NOMO-1 treated with DMSO at 0.1 percent for 48 hours (cell line): ENCODE measurements around the gene FOXL3.

ENCODE experiments used
- DNase-seq: peaks from one replicate; lab custom pipeline; 2025; ENCODE audit not compliant: unreplicated experiment; lab: John Stamatoyannopoulos, UW

Gene FOXL3

DNA sequence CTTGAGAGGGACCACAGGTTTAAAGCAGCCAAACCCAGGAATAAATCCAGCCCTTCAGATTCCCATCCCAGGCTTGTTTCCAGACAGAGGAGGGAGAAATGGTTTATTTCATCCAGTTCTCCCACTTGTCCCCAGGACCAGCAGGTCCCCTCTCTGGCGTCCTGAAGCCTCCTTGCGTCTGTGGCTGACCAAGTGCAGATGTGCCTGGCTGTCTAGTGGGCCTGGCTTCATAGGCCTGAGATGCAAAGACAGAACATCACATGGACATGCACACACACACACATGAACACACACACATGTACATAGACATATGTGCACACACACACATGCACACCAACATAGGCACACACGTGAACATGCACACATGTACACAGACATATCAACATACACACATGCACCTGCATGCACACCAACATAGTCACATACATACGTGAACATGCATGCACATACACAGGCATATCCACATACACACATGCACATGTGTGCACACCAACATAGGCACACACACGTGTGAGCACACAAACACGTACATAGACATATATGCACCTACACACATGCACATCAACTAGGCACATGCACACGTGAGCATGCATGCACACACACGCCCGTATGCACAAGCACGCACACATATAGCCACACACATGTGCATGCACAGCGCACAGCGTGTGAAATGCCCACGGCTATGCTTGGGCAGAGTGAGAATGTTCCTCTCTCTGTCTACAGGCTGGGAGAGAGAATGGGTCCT is 10.7 kb downstream of the FOXL3 start:
- DNase-seq, result no peak

DNA sequence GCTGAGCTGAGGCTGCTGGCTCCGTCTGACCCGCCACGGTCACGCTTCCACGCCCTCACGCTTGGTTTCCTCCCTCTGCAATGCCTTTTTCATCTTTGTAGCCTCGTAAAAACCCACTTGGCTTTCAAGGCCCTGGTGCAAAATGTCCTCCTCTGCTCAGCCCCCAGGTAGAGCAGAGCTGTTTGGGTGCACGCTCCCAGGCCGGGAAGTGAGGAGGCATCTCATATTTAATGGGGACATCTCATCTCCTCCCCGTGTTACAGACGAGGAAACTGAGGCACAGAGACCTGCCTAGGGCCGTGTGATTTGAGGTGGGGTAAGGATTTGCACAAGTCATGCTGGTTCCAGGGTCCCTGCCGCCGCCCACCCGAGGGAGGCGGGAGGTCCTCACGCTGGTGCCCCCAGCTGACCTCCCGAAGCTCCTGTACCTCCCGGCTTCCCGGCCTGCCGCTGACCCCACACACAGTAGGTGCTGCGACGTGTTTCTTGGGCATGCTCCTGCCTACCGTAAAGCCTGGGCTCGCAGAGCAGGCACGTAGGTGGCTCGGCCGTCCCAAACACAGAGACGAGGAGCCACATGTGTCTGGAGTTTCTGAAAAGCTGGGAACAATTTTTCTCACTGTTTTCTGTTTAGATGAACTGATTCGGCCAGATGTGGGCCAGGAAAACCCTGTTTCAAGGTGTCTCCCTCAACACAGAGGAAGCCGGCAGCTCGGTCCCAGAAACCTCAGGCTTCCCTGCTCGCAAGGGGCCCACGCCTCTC is 11.5 kb downstream of the FOXL3 start:
- DNase-seq, result no peak

DNA sequence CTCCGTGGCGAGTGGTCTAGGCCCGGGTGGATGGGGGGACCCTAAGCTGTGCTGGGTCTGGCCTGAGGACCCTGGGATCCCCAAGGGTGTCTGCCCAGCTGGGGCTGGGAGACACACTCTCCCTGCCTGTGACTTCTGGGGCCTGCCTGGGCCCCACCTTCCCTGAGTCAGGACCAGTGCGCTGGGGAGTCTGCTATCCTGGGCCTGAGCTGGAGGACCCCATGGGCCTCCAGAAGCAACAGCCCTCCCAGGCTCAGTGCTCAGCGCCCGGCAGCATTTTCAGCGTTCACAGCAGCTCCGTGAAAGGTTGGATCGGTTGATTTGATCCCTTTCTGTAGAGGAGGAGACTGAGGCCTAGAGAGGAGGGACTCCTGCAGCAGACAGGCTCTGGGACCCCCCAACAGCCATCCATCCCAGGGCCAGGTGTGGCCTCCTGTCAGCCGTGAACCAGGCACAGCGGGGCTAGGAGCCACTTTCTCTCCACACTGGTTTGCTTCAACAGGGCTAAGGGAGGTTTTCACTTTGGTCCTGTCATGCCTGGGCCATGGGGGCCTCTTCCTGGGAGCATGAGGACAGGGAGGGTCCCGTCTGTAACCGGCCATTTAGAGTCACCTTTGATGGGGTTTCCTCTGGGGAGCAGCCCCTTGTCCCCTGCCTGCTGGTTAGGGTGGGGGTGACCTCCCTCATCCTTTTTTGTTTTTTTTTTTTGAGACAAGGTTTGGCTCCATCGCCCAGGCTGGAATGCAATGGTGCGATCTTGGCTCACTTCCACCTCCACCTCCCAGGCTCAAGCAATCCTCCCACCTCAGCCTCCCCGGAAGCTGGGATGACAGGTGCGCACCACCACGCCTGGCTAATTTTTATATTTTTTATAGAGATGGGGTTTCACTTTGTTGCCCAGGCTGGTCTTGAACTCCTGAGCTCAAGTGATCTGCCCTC is 12.4 kb downstream of the FOXL3 start:
- DNase-seq, result no peak

DNA sequence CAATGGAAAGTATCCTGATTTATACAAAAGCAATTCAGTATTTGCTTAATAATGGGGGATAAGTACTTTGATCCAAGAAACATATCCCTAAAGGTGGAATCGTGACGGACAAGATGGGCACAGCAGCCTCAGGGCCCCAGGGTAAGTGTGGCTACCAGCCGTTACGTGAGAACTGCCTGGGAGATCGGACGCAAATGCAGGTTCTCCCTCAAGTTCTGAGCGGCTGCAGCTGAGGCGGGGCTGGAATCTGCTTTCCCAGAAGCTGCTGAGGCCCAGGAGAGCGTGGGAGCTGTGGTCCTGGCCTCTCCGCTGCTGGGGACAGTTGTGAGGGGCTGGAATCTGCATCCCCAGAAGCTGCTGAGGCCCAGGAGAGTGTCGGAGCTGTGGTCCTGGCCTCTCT is 13.5 kb downstream of the FOXL3 start:
- DNase-seq, result no peak

DNA sequence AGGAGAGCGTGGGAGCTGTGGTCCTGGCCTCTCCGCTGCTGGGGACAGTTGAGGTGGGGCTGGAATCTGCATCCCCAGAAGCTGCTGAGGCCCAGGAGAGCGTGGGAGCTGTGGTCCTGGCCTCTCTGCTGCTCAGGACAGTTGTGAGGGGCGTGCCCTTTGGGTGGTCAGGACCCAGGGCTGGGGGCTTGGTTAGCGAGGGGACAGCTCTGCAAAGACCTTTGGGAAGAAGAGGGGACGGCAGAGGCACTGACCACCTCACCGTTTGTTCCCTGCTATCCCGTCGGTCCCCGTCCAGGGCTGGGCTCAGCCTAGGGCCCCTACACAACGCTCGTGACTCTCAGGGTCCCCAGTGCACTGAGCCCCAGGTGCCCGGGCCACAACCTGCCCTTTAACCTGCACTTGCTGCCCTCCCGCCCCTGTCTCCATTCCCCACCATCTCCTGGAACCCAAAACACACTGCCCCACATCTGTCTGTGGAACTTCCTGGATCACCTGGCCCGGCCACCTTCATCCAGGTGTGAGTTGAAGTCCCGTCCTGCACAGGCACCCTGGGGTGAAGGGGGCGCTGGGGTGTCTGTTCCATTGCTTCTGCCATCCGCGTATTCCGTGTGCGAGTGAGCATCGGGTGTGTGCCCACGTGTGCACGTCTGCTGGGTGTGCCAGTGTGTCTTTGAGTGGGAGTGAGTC is 14.1 kb downstream of the FOXL3 start:
- DNase-seq, result no peak

DNA sequence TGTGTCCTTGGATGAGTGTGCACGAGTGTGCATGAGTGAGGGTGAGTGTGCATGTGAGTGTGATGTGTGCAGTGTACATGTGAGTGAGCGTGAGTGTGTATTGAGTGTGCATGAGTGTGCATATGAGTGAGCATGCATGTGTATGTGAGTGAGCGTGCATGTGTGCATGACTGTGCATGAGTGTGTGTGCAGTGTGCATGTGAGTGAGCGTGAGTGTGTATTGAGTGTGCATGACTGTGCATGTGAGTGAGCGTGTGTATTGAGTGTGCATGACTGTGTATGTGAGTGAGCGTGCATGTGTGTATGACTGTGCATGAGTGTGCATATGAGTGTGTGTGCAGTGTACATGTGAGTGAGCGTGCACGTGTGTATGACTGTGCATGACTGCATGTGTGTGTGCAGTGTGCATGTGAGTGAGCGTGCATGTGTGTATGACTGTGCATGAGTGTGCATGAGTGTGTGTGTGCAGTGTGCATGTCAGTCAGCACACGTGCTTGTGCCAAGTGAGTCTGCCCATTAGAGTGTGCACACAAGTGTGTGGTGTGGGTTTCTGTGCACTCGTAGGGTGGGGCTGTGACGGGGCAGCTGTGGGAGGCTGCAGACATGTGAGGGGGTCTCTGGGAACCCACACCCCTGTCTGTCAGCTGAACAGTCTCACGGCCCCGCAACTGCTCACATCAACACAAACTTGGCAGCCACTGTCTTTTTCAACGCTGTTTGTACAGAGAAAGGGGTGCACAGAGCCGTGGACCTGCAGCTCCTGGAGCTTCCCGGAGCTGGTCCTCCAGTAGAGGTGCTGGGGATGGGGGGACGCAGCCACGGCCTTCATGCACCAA is 14.8 kb downstream of the FOXL3 start:
- DNase-seq, result no peak

DNA sequence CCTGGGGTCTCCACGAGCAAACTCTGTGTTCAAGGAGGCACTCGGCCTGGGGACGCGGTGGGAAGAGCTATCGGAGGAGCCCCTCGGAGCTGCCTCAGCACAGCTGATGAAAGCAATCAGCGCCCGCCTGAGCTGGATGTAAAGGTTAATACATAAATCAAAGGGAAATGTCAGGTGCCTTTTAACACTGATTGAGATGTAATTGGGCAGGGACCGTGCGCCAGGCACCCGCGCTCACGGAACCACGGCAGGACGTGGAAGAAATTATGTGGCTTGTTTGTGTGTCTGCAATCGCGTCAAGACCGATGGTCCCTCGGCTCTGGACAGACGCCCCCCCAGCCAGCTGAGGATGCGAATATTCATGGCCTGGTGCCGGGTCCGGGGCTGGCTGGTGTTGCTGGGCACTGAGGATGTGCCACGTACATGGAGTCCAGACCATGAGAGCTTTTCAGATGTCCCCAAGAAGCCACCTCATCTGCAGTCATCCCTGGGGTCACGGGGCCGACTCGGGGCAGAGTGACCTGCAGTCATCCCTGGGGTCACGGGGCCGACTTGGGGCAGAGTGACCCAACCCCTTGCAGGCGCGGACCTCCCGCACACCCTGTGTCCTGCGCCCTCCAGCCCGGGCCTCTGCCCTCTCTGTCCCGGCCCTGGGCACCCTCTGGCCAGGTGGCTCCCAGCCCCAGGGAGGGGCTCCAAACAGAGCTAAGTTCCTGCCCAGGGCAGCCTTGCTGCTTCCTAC is 15.6 kb downstream of the FOXL3 start:
- no peak for DNase-seq

DNA sequence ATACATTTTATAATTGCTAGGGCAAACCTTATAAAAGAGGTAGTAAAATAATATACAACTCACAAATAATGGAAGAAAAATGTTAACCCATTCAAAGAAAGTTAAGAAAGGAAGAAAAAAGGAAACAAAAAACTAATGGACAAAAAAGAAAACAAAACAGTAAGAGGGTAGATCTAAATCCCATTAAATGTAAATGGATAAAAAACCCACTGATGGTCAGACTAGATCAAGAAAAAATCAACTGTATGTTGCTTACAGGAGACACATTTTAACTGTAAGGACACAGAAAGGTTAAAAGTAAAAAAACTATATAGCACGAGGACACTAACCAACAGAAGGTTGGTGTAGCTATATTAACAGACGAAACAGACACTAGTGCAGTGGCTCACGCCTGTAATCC is 18.0 kb downstream of the FOXL3 start:
- no peak for DNase-seq

DNA sequence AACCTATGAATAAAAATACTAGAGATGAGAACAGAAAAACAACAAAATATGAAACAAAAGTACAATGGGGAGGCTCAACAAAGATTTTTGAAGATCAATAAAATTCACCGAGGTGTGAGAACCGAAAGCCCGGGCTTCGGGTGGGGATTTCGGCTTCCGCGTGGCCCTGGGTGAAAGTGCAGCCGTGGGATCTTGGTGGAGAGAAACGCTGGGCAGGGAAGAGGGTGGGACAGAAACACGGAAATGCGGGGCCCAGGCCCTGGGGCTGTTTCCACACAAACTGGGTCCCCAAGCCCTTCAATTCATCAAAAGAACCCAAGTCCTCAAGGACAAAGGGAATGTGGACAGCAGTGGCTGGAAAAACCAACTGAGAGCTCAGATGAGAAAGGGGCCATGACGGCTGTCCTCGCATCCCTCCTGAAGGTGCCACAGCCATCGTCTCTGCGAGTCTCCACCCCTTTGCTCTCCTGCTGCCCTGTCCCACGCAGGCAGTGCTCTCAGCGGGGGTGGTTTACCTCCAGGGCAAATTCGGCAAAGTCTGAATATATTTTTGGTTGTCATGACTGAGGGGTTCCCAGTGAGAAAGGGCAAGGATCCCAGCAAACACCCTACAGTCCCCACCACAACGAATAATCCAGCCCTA is 19.7 kb downstream of the FOXL3 start:
- no peak for DNase-seq

DNA sequence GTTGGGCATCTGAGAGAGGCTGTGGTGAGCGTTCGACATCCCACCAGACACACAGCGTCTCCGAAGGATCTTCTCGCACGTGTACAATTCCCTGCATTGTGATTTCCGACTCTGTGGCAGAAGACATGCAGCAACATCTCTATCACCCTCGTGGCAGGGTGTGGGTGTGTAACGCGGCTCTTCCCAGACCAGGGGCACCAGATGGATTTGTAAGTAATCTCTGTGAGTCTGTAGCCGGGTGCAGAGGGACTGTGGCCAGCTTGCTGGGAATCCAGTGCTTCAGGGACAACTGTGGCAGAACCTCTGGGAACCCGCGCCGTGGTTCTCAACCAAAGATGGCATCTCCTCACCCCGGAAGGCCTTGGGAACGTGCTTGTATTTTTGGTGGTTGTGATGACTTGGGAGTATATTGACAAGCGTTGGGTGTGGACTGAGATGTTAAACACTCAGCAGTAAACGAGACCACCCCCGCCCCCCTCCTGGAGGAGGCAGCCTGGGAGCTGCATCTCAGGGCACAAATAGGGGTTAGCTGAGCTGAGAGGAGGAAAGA is 21.2 kb downstream of the FOXL3 start:
- DNase-seq, result no peak

DNA sequence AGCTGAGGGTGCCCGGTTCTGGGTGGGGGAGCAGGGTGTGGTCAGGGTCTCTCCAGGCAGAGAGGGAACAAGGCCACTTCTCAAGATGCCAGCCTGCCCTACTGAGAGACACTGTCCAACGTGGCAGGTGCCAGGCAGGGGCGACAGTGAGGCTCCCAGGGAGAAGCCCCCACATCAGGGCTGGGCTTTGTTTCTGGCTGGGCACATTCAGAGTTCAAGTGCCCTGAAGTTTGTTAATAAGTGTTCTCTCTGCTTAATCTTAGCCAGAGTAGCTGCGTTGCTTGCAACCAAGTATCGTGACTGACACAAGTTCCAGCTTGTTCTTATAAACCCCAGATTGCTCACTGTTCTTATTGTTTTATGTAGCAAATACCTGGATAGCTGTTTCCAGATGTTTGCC is 21.8 kb downstream of the FOXL3 start:
- DNase-seq, result no peak

DNA sequence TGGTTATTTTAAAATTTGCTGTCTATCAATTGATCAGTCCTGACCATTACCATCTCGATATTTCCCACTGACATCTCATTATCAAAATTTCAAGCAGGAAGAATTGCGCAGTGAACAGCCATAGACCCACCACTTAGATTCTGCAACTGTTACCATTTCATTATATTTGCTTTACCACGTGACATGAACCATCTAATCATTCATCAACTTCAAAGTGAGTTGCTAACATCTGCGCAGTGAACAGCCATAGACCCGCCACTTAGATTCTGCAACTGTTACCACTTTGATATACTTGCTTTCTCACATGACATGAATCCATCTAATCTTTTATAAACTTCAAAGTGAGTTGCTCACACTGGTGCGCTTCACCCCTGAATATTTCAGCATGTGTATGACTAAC is 22.5 kb downstream of the FOXL3 start:
- no peak for DNase-seq

DNA sequence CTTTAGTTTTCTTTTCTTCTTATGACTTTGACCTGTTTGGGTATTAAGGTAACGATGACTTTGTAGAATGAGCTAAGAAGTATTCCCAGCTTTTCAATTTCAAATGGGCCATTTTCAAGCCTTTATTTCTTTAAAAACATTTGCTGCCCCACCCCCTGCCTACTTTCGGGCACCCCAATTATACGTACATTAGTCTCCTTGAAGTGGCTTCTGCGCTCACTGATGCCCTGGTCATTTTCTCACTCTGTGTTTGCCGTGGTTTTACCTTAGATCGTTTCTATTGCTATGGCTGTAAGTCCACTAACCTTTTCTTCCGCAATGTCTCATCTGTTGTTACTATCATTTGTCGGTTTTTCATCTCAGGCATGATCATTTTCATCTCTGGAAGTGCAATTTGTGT is 24.9 kb downstream of the FOXL3 start:
- no peak for DNase-seq

DNA sequence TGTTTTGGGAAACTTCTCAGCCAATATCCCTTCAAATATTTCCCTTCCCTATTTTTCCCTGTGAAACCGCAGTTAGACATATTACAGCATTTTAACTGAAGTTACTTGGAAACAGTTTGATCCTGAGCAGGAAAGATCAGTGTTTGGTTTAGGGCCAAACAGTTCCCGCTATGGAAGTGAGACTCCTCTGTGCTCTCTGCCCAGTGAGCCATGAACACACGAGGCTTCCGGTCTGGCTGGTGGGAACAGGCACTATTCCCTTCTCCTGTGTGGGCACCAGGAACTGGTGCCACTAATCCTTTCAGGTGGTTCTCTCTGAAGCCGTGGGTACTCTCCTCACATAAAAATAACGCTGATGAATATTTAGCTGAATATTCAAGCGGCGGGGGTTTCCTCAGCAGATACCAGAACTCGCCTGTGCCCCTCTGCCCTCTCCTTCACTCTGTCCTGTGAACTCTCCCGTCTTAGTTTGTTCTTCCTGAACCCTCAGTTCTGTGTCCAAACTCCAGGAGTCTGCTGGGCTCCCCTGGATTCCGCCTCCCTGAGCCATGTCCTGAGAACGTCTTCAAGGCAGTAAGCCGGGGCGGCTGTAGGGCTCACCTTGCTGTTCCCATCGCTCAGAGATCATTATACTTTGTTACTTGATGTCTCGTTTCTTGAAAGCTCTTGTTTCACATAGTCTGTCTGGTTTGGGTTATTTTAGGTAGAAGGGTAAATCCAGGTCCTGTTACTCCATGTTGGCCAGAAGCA is 25.7 kb downstream of the FOXL3 start:
- no peak for DNase-seq

DNA sequence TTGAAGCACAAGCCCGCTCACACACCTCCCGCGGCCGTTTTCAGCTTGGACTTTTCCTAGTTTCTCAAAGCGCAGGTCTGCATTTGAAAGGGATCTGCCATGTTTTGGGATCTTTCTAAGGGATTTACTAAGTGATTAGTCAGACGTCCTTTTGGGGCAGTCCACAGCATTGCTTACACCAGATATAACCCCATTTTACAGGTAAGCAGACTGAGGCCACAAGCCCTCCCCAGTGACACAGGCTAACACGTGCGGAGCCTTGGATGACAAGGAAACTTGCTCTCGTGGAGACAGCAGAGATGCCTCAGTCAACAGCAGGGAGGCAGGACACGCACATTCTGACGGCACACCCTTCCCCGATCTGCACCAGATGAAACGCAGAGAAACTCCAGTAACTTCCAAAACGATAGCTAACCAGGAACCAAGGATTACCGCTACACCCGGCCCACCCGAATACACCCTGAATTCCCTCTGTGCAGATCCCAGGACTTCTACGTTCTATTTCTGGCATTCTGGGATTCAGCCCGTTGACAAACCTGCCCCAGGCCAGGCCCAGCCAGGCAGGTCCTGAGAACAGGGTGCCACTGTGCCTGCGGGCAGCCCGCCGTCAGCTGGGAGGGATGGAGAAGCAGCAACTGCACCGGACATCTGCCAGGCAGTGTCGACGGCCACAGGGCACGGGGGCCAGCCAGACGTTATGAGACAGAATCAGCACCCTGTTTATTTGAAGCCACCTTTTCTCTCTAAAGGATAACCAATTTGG is 27.9 kb downstream of the FOXL3 start:
- no peak for DNase-seq

DNA sequence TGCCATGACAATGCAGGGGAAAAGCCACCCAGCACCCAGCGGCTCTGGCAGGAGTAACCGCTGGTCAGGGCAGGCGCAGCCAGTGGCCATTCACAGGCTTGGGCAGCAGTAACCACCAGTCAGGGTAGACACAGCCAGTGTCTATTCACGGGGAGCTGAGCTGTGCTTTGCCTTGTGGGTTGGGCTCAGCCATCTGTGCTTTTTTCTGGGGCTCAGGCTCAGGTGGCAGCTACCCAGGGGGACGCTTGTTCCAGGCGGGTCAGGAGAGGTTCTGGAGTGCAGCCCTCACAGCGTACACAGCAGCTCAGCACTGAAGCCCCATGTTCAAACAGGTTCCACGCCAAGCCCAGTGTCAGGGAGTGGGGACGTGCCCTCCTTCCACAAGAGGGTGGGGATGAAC is 28.5 kb downstream of the FOXL3 start:
- DNase-seq, result no peak
